HepG2 (cell line): ENCODE measurements around the gene CCDC57. TPM values are rescaled to one million over a fixed set of nuclear protein-coding genes. Genes with fewer than 3 reads are reported as not detected.

ENCODE experiments used
- ASH2L ChIP-seq: fragments of 300-600, 200-600 bp; sonication (generic); IDR thresholded peaks from 2 replicates; pipeline ENCODE4 v1.7.0; 2017; ENCODE audit warnings: low read depth, mild to moderate bottlenecking, moderate library complexity, mixed read lengths, low read length; ENCODE audit not compliant: insufficient read length
- CBX5 ChIP-seq: sonication (generic); formaldehyde crosslinking; IDR thresholded peaks from 2 replicates; pipeline ENCODE4 v1.4.0; 2020; ENCODE audit warnings: missing genetic modification reagents, borderline replicate concordance
- DZIP1 ChIP-seq: sonication (generic); formaldehyde crosslinking; IDR thresholded peaks from 2 replicates; pipeline ENCODE4 v1.5.0; 2020; ENCODE audit warnings: mild to moderate bottlenecking, missing genetic modification reagents
- FOXM1 ChIP-seq: sonication (generic); formaldehyde crosslinking; IDR thresholded peaks from 2 replicates; pipeline ENCODE4 v1.5.0; 2020; ENCODE audit warnings: missing genetic modification reagents
- GFI1 ChIP-seq: sonication (generic); formaldehyde crosslinking; IDR thresholded peaks from 2 replicates; pipeline ENCODE4 v1.5.0; 2020; ENCODE audit warnings: missing genetic modification reagents, mild to moderate bottlenecking, borderline replicate concordance
- KLF11 ChIP-seq: IDR thresholded peaks from 2 replicates; pipeline ENCODE4 v1.6.1; 2016; ENCODE audit warnings: missing compliant biosample characterization
- MAFK ChIP-seq, 2 experiments: IDR thresholded peaks in 1 of 2; conservative IDR thresholded peaks in 1 of 2; 2 replicates each; pipeline ENCODE4 v1.6.1; 2011; ENCODE audit warnings: improper control_type of control experiment in 2 of 2, low read length in 2 of 2
- NRL ChIP-seq: sonication (generic); formaldehyde crosslinking; IDR thresholded peaks from 2 replicates; pipeline ENCODE4 v1.5.0; 2020; ENCODE audit warnings: missing genetic modification reagents, mild to moderate bottlenecking, moderate library complexity, borderline replicate concordance
- ONECUT2 ChIP-seq: sonication (generic); formaldehyde crosslinking; IDR thresholded peaks from 2 replicates; pipeline ENCODE4 v1.4.0; 2020; ENCODE audit warnings: missing genetic modification reagents
- SOX6 ChIP-seq, 2 experiments: fragments of 450-650 bp in 1 of 2; sonication (generic) in 1 of 2; formaldehyde crosslinking in 1 of 2; IDR thresholded peaks; 2 replicates each; pipeline versions ENCODE4 v1.4.0 to v1.6.1; 2017 to 2020; ENCODE audit warnings: antibody characterized with exemption in 1 of 2, mild to moderate bottlenecking in 1 of 2, missing genetic modification reagents in 1 of 2
- SP4 ChIP-seq: sonication (generic); formaldehyde crosslinking; IDR thresholded peaks from 2 replicates; pipeline ENCODE4 v1.8.1; 2023; ENCODE audit warnings: mild to moderate bottlenecking, missing genetic modification reagents
- TFAP4 ChIP-seq: sonication (generic); IDR thresholded peaks from 2 replicates; pipeline ENCODE4 v1.6.1; 2016; ENCODE audit warnings: low read depth, borderline replicate concordance
- XRCC5 ChIP-seq: fragments of 200-400 bp; formaldehyde crosslinking; optimal IDR thresholded peaks from 2 replicates; pipeline ENCODE3; 2017; ENCODE audit warnings: mild to moderate bottlenecking, low read length
- ZNF503 ChIP-seq: sonication (generic); formaldehyde crosslinking; IDR thresholded peaks from 2 replicates; pipeline ENCODE4 v1.4.0; 2020; ENCODE audit warnings: missing genetic modification reagents
- ZNF510 ChIP-seq: sonication (generic); formaldehyde crosslinking; IDR thresholded peaks from 2 replicates; pipeline ENCODE4 v1.4.0; 2020; ENCODE audit warnings: low read depth, mild to moderate bottlenecking, missing genetic modification reagents
- ZNF607 ChIP-seq: sonication (generic); formaldehyde crosslinking; IDR thresholded peaks from 2 replicates; pipeline ENCODE4 v1.5.1; 2020; ENCODE audit warnings: missing genetic modification reagents, mild to moderate bottlenecking, borderline replicate concordance
- ZNF629 ChIP-seq: sonication (generic); formaldehyde crosslinking; conservative IDR thresholded peaks from 2 replicates; pipeline ENCODE4 v1.5.0; 2020; ENCODE audit warnings: missing genetic modification reagents
- ZNF713 ChIP-seq: sonication (generic); formaldehyde crosslinking; IDR thresholded peaks from 2 replicates; pipeline ENCODE4 v1.4.0; 2020; ENCODE audit warnings: mild to moderate bottlenecking, missing genetic modification reagents
- polyA plus RNA-seq, 8 experiments: library from polyadenylated mRNA; depleted of rRNA in 3 of 8; stranded (reverse) in 7 of 8; unstranded in 1 of 8; fragments of >200 nt; fragmentation: Illumina TruSeq in 4 of 8; extraction: Trizol in 4 of 8; gene quantifications; 2 replicates each; pipeline versions ENCODE4 v1.2.1 to v1.2.3, GENCODE V29; 2011 to 2016; ENCODE audit warnings: low read depth in 4 of 8, missing spikeins in 1 of 8, mixed read lengths in 1 of 8; ENCODE audit not compliant: insufficient read depth in 1 of 8
- total RNA-seq, 5 experiments: library from RNA; depleted of rRNA; stranded (reverse); fragments of >200 nt; fragmentation: Illumina TruSeq; extraction: Trizol; gene quantifications; 2 replicates each; pipeline ENCODE4 v1.2.3, GENCODE V29; 2016; ENCODE audit warnings: low read depth in 1 of 5
- TF ChIP-seq, protein P1 (sequence below): sonication (generic); formaldehyde crosslinking; IDR thresholded peaks from 2 replicates; pipeline ENCODE4 v1.5.0; 2020; ENCODE audit warnings: missing genetic modification reagents
- TF ChIP-seq, protein P2 (sequence below): sonication (generic); formaldehyde crosslinking; IDR thresholded peaks from 2 replicates; pipeline ENCODE4 v1.5.0; 2020; ENCODE audit warnings: missing genetic modification reagents
- TF ChIP-seq, protein P3 (sequence below): sonication (generic); formaldehyde crosslinking; IDR thresholded peaks from 2 replicates; pipeline ENCODE4 v1.5.0; 2020; ENCODE audit warnings: missing genetic modification reagents, mild to moderate bottlenecking, borderline replicate concordance

CCDC57 gene
- total and polyA plus RNA-seq, 2 of the 13 experiments (the other 11 are each of a cell fraction or from before 2014, with no cell fraction given) = 59.3 to 59.9 TPM

DNA sequence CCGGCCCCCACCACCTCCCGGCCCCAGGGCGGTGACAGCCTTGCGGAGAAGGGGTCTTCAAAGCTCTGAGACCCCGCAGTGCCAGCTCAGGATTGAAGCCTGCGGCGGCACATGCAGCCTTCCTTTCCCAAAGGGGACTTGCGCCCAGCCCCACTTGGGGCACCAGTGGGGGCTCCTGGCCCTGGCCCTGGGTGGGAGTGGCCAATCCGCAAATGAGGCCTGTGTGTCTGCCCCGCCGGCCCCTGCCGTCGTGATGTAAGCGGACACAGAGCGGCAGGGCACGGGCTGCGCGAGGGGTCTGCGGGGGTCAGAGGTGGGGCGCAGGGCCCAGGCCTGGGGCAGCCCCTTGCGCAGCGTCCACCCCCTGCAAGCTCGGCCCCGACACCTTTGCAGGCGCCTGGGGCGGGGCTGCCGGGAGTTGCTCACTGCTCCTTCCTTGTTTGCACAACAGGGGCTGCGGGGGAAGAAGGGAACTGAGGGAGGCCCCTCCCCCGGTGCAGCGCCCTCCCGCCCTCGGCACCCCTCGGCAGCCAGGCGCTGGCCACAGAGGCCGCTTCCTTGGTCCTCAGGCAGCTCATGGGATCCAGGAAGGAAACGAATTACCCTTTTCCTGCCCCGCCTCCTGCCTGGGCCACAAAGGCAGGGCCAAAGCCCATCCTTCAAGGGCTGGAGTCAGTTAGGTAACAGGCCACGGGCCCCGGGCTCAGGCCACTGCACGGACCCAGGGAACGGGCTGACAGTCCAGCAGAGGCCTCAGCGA, 19.1 kb upstream of the CCDC57 start (continued):
- no peak for TF ChIP-seq ONECUT2 (CRISPR knock-in tag)
- peak; percentile 53; the same call in 1 of the 2 replicates for TF ChIP-seq ZNF510 (CRISPR knock-in tag)
- no peak for TF ChIP-seq ZNF713 (CRISPR knock-in tag)
- TF ChIP-seq, protein P1, sequence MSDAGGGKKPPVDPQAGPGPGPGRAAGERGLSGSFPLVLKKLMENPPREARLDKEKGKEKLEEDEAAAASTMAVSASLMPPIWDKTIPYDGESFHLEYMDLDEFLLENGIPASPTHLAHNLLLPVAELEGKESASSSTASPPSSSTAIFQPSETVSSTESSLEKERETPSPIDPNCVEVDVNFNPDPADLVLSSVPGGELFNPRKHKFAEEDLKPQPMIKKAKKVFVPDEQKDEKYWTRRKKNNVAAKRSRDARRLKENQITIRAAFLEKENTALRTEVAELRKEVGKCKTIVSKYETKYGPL (CRISPR knock-in tag) = peak; percentile 65; the same call in 1 of the 2 replicates
- TF ChIP-seq, protein P2, sequence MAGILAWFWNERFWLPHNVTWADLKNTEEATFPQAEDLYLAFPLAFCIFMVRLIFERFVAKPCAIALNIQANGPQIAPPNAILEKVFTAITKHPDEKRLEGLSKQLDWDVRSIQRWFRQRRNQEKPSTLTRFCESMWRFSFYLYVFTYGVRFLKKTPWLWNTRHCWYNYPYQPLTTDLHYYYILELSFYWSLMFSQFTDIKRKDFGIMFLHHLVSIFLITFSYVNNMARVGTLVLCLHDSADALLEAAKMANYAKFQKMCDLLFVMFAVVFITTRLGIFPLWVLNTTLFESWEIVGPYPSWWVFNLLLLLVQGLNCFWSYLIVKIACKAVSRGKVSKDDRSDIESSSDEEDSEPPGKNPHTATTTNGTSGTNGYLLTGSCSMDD (CRISPR knock-in tag) = no peak; the same call in 1 of the 2 replicates
- no peak for TF ChIP-seq FOXM1 (CRISPR knock-in tag)
- TF ChIP-seq XRCC5 = peak; percentile 81
- TF ChIP-seq MAFK (conservative IDR thresholded peaks at IDR 0.05 in 1 of 2, IDR thresholded peaks at IDR 0.05 in 1 of 2; ENCODE audit: low read length in 2 of 2) = no peak
- TF ChIP-seq NRL (CRISPR knock-in tag) = peak; percentile 55
- TF ChIP-seq, protein P3, sequence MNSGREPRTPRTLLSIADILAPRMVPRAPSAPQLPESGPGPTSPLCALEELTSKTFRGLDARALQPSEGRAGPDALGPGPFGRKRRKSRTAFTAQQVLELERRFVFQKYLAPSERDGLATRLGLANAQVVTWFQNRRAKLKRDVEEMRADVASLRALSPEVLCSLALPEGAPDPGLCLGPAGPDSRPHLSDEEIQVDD (CRISPR knock-in tag) = 0 out of 2 replicates have a peak, but pooled peaks have one; percentile 59
- peak; percentile 42; the same call in 1 of the 2 replicates for TF ChIP-seq CBX5 (CRISPR knock-in tag)
- peak; percentile 64 for TF ChIP-seq SP4
- TF ChIP-seq TFAP4 = peak; percentile 73; the same call in 1 of the 2 replicates
- TF ChIP-seq ZNF607 (CRISPR knock-in tag) = peak; percentile 81; the same call in 1 of the 2 replicates
- no peak for TF ChIP-seq ZNF629 (CRISPR knock-in tag)
- TF ChIP-seq KLF11 (CRISPR knock-in tag) = 0 out of 2 replicates have a peak, but pooled peaks have one; percentile 71
- peak; percentile 60 for TF ChIP-seq ASH2L
- no peak for TF ChIP-seq SOX6 (IDR thresholded peaks at IDR 0.05)
- peak; percentile 84 for TF ChIP-seq SOX6 (CRISPR knock-in tag; IDR thresholded peaks at IDR 0.05)
- TF ChIP-seq ZNF503 (CRISPR knock-in tag) = peak; percentile 82; the same call in 1 of the 2 replicates
- TF ChIP-seq DZIP1 (CRISPR knock-in tag) = no peak; the same call in 1 of the 2 replicates
- TF ChIP-seq GFI1 = peak; percentile 86; the same call in 1 of the 2 replicates
